Heart right ventricle (tissue), 16 donors: Measurements from ENCODE around the gene CFAP52. TPM values are rescaled to one million over a fixed set of nuclear protein-coding genes. Genes with fewer than 3 reads are reported as not detected.

Experiments used
- ATAC-seq, 8 donors: fragments of 200-7000 bp; cut with Tn5 transposase; one replicate each; pipeline ENCODE4 v1.9.1; 2020; ENCODE audit warnings: mild to moderate bottlenecking in 8 of 8, moderate library complexity in 8 of 8, moderate number of reproducible peaks in 1 of 8
- DNase-seq, 2 donors: peaks; one replicate each; pipeline ENCODE4 v3.0.0-alpha.2; 2020
- H3K27ac ChIP-seq, 10 donors: fragments of 200-600 bp; sonication (generic) in 2 of 10; one replicate each; pipeline versions ENCODE4 v1.5.0 to v1.8.0; 2020 to 2022; ENCODE audit warnings: mild to moderate bottlenecking in 3 of 10
- H3K27me3 ChIP-seq, 7 donors: fragments of 200-600 bp; one replicate each; pipeline ENCODE4 v1.8.0; 2021 to 2022; ENCODE audit warnings: mild to moderate bottlenecking in 2 of 7
- H3K36me3 ChIP-seq, 9 donors: fragments of 200-600 bp; sonication (generic) in 1 of 9; one replicate each; pipeline versions ENCODE4 v1.5.0 to v1.8.0; 2020 to 2022; ENCODE audit warnings: mild to moderate bottlenecking in 2 of 9
- H3K4me1 ChIP-seq, 9 donors: fragments of 200-600 bp; sonication (generic) in 1 of 9; one replicate each; pipeline versions ENCODE4 v1.5.0 to v1.8.0; 2020 to 2022; ENCODE audit warnings: mild to moderate bottlenecking in 4 of 9
- H3K4me3 ChIP-seq, 10 donors: fragments of 200-600 bp; sonication (generic) in 2 of 10; one replicate each; pipeline versions ENCODE4 v1.5.0 to v1.8.0; 2020 to 2022; ENCODE audit warnings: mild to moderate bottlenecking in 7 of 10, moderate library complexity in 2 of 10
- H3K9me3 ChIP-seq, 11 donors: fragments of 200-600 bp in 10 of 11; sonication (generic) in 2 of 11; one replicate each; pipeline versions ENCODE4 v1.5.0 to v1.8.0; 2013 to 2022; ENCODE audit warnings: mild to moderate bottlenecking in 2 of 11, control low read depth in 1 of 11, moderate library complexity in 1 of 11
- WGBS, 2 donors: extraction: QIAGEN DNeasy Blood & Tissue Kit; methylation state at CpG; one replicate each; pipeline ENCODE4 v1.1.7; 2013; ENCODE audit warnings: inconsistent platforms in 1 of 2; 5-methylcytosine and 5-hydroxymethylcytosine counted together
- intact Hi-C, 10 donors: fragments of 100-400 bp; cut with DNase I; formaldehyde crosslinking; loops; one replicate each; pipeline versions ENCODE4 v1.11.1 to v1.14.2; 2022
- polyA plus RNA-seq, 2 donors: library from polyadenylated mRNA; stranded (reverse); fragments of 200-250 nt; gene quantifications; one replicate each; pipeline ENCODE4 v1.2.3, GENCODE V29; 2013
- total RNA-seq, 10 donors: library from RNA; stranded (reverse); fragmentation: NEBNext Ultra II Directional in 3 of 10; extraction: Animal tissue kit (Norgen Biotek cat#: 25700) in 3 of 10; gene quantifications; one replicate each; pipeline versions ENCODE4 v1.2.1 to v1.2.4, GENCODE V29; 2021 to 2023
- TF ChIP-seq, protein P1 (sequence below), 9 donors: fragments of 200-600 bp; sonication (generic) in 2 of 9; IDR thresholded peaks; one replicate each; pipeline versions ENCODE4 v1.5.0 to v1.8.0; 2021 to 2022; ENCODE audit warnings: antibody characterized with exemption in 9 of 9, mild to moderate bottlenecking in 5 of 9, moderate library complexity in 1 of 9
- donor health status: Arrhythmogenic right ventricular cardiomyopathy.
- donor health status: ischemic (EF 13 %, LVEDD 7.1; RV severe dilation, severe dysfunction).
- donor health status: healthy with polysubstance abuse.
- donor health status: DM: no; HTN: yes; CAD: no.
- donor health status: DM: no; HTN: no; CAD: no.
- donor health status: ischemic (EF 25% LVEDD 6.9; RV normal size, moderate dysfunction).
- donor health status: ischemic (EF 25% LVEDD 5.7; RV mildly dilated, moderate dysfunction).
- donor health status: healthy.
- donor health status: DM: yes; HTN: yes; CAD: no.
- donor health status: Ischemic cardiomyopathy.
- donor health status: ischemic (EF 35%, LVEDD 5.7; RV mildly dilated, moderate dysfunction).
- donor health status: nonischemic (EF 11% LVEDD 7.7; RV severe dilation, severe dysfunction).
- donor health status: DM: yes; HTN: yes; CAD: no.
- donor health status: PGD.
- donor health status: ischemic (EF 29% LVEDD 5.4; RV normal size, mild dysfunction).
- donor health status: nonischemic (EF 23%, LVEDD 6.1; RV moderate dilation, normal function).

The CFAP52 gene
- total and polyA plus RNA-seq, 12 donors = 0.23 TPM; not detected in 11

DNA sequence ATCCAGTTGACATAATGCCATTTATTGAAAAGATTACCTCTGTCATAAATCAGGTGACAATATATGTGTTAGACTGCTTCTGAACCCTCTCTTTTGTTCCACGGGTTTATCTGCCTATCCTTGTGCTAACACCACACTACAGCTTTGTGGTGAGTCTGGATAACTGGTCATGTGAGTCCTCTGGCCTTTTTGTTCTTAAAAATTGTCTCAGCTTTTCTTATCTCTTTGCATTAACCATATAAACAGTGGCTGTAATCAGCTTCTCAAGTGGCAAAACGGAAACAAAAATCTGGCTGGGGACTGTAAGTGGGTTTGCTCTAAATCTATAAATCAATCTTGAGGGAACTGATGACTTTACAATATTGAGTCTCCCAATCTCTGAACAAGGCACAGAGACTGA, 45.4 kb upstream of the CFAP52 start:
- ATAC-seq (no peak), DNase-seq (no peak)
- Histone ChIP-seq H3K36me3 (peaks cover 0 to 12% (median 0%) of the 10 kb centered on the region in 9 donors), H3K27ac (no peak overlapping the region), H3K4me1 (no peaks in the 10 kb centered on the region), H3K9me3 (no peaks in the 10 kb centered on the region), H3K4me3 (no peak overlapping the region), H3K27me3 (no peaks in the 10 kb centered on the region)
- intact Hi-C loops = no loop called here
- WGBS, 2 donors = 33 to 36% methylated on average over 2 of the region's 2 CpGs
- TF ChIP-seq, protein P1, sequence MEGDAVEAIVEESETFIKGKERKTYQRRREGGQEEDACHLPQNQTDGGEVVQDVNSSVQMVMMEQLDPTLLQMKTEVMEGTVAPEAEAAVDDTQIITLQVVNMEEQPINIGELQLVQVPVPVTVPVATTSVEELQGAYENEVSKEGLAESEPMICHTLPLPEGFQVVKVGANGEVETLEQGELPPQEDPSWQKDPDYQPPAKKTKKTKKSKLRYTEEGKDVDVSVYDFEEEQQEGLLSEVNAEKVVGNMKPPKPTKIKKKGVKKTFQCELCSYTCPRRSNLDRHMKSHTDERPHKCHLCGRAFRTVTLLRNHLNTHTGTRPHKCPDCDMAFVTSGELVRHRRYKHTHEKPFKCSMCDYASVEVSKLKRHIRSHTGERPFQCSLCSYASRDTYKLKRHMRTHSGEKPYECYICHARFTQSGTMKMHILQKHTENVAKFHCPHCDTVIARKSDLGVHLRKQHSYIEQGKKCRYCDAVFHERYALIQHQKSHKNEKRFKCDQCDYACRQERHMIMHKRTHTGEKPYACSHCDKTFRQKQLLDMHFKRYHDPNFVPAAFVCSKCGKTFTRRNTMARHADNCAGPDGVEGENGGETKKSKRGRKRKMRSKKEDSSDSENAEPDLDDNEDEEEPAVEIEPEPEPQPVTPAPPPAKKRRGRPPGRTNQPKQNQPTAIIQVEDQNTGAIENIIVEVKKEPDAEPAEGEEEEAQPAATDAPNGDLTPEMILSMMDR (IDR thresholded peaks at IDR 0.05) = no peak

DNA sequence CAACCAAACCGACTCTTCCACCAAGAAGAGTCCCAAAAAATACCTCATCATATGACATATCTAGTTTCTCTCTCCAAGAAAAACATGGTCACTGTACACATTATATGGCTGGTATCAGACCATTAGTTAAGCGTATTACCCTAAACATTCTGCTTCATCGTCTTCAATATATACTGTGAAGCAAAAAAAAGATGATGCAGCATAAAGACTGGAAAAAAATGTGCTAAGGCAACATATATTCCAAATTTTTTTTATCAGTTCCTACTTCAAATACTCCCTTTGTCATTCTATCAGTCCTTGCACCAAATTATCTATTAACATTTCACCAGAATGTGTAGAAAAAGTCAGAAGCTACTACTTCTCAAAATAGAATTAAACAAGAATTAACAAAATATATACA, 43.7 kb upstream of the CFAP52 start:
- TF ChIP-seq, protein P1 (IDR thresholded peaks at IDR 0.05) = no peak
- Histone ChIP-seq H3K27me3 (no peaks in the 10 kb centered on the region), H3K4me1 (no peaks in the 10 kb centered on the region), H3K9me3 (no peaks in the 10 kb centered on the region), H3K27ac (no peak overlapping the region), H3K36me3 (peaks cover 0 to 15% (median 0%) of the 10 kb centered on the region in 9 donors), H3K4me3 (no peak overlapping the region)
- intact Hi-C loops = no loop called here
- ATAC-seq (no peak), DNase-seq (no peak)
- 89 to 90% methylated on average over 3 of the region's 3 CpGs for WGBS, 2 donors

DNA sequence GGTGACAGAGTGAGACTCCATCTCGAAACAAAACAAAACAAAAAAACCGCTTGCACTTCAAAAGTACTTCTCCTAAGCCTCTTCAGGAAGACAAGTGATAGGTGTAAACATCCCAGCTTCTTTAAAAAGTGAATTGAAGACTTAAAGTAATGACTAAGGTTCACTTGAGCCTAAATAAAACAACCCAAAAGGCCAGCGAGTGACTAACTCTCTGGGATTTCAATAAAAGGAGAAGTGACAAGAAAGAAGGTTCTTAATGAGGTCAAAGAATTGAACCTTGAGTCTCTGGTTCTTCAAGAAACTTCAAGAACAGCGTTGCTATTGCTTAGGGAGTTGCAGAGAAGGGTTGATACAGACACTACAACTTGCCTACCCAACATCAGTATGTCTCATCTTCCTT, 43.0 kb upstream of the CFAP52 start:
- intact Hi-C loops = no loop called here

GRCh38 chr17:9536061-9536460, 40.4 kb upstream of the CFAP52 start:
- Histone ChIP-seq H3K36me3 (peaks cover 0 to 20% (median 0%) of the 10 kb centered on the region in 9 donors), H3K4me1 (no peaks in the 10 kb centered on the region), H3K27me3 (no peaks in the 10 kb centered on the region), H3K4me3 (no peak overlapping the region), H3K27ac (no peak overlapping the region), H3K9me3 (no peaks in the 10 kb centered on the region)
- WGBS, 2 donors = 79 to 94% methylated on average over 8 of the region's 8 CpGs
- DNase-seq = no peak
- intact Hi-C loops = no loop called here
- no peak for ATAC-seq
- TF ChIP-seq, protein P1 (IDR thresholded peaks at IDR 0.05) = no peak

More for the DNA sequence above, 43.0 kb upstream of the CFAP52 start:
- Histone ChIP-seq H3K4me1 (no peaks in the 10 kb centered on the region), H3K27ac (no peak overlapping the region), H3K27me3 (no peaks in the 10 kb centered on the region), H3K4me3 (no peak overlapping the region), H3K36me3 (peaks cover 0 to 15% (median 0%) of the 10 kb centered on the region in 9 donors), H3K9me3 (no peaks in the 10 kb centered on the region)
- WGBS, 2 donors = 94% methylated on average over 4 of the region's 4 CpGs
- TF ChIP-seq, protein P1 (IDR thresholded peaks at IDR 0.05) = no peak
- ATAC-seq = no peak
- DNase-seq = no peak
